ENCODE results near the gene STON1.
"Not testable (repeated sequence)": the region's sequence is repeated elsewhere in the genome, so short reads cannot be mapped to it uniquely, and the experiment has no call there.

Gene STON1

GRCh38 chr2:48574353-48575287, 44.7 kb downstream of the STON1 start:
- DNase-seq, result no peak

- DNase-seq, result no peak
Measured at GRCh38 chr2:48578313-48578712, 48.4 kb downstream of the STON1 start.

GRCh38 chr2:48583961-48584360, 54.0 kb downstream of the STON1 start:
- DNase-seq, result no peak

- no peak for DNase-seq
Measured at GRCh38 chr2:48584551-48584950, 54.6 kb downstream of the STON1 start.

GRCh38 chr2:48586433-48586832, 56.5 kb downstream of the STON1 start:
- DNase-seq, result no peak

- no peak for DNase-seq
Measured at GRCh38 chr2:48587560-48587959, 57.6 kb downstream of the STON1 start.

GRCh38 chr2:48587961-48588360, 58.0 kb downstream of the STON1 start:
- no peak for DNase-seq

- no peak for DNase-seq
Measured at GRCh38 chr2:48588745-48589144, 58.8 kb downstream of the STON1 start.

- DNase-seq, result no peak
Measured at GRCh38 chr2:48589170-48589767, 59.3 kb downstream of the STON1 start.

GRCh38 chr2:48590017-48590416, 60.1 kb downstream of the STON1 start:
- no peak for DNase-seq

- DNase-seq, result no peak
Measured at GRCh38 chr2:48592067-48592466, 62.1 kb downstream of the STON1 start.

GRCh38 chr2:48596751-48597150, 66.8 kb downstream of the STON1 start:
- not testable (repeated sequence) for DNase-seq

- no peak for DNase-seq
Measured at GRCh38 chr2:48597492-48597891, 67.5 kb downstream of the STON1 start.

GRCh38 chr2:48600204-48600813, 70.4 kb downstream of the STON1 start:
- no peak for DNase-seq

- DNase-seq, result no peak
Measured at GRCh38 chr2:48600917-48601316, 71.0 kb downstream of the STON1 start.

- no peak for DNase-seq
Measured at GRCh38 chr2:48601349-48601748, 71.4 kb downstream of the STON1 start.

GRCh38 chr2:48605482-48606175, 75.7 kb downstream of the STON1 start:
- no peak for DNase-seq

- no peak for DNase-seq
Measured at GRCh38 chr2:48607307-48608014, 77.5 kb downstream of the STON1 start.

- DNase-seq, result no peak
Measured at GRCh38 chr2:48613211-48613610, 83.3 kb downstream of the STON1 start.

- not testable (repeated sequence) for DNase-seq
Measured at GRCh38 chr2:48614581-48614980, 84.6 kb downstream of the STON1 start.

GRCh38 chr2:48617618-48618017, 87.7 kb downstream of the STON1 start, which contains the start of gene GTF2A1L:
Gene GTF2A1L (plus strand): TSS chr2:48617856. CDS start chr2:48617875, 19 bp downstream.
- DNase-seq, result no peak

GRCh38 chr2:48619526-48619925, 89.6 kb downstream of the STON1 start:
- DNase-seq, result no peak
